Measurements from ENCODE around the gene RGS1. TPM values are rescaled to one million over a fixed set of nuclear protein-coding genes. Genes with fewer than 3 reads are reported as not detected.

RGS1 gene
- total RNA-seq, 8 experiments from 2014 or later = 0.05 to 5.3 (median 0.57) TPM; not detected in 2

- no peaks in the 10 kb centered on the region for H3K4me1 ChIP-seq (replicated peaks in 1 of 2)
- H3K27ac ChIP-seq = no peak overlapping the region
- ATAC-seq (replicated peaks in 6 of 8) = no peak
- in situ Hi-C loops (cut with MboI; ENCODE audit: low pct_unique_long_range_greater_than_20kb in 2 of 9, low sequenced_read_pairs in 9 of 9, unreplicated experiment in 9 of 9) = loop anchor here in 1 of 9 experiments (25.0 kb wide), 1 partner anchor 92 kb away; no protein-coding TSS in a partner anchor
- 82 to 97% (median 90%) methylated on average over 4 to 6 of the region's 6 CpGs; no CpG with 5 or more reads in 1 of the 10 experiments for WGBS, 10 experiments
- no peak overlapping the region for H3K4me3 ChIP-seq
Observed at GRCh38 chr1:192579010-192579738, 3.6 kb downstream of the RGS1 start.

GRCh38 chr1:192580351-192580962 lies 4.9 kb downstream of the RGS1 start:
- Histone ChIP-seq H3K4me3 (no peak overlapping the region), H3K4me1 (replicated peaks in 1 of 2) (no peaks in the 10 kb centered on the region), H3K27ac (no peak overlapping the region)
- in situ Hi-C loops (cut with MboI; ENCODE audit: low pct_unique_long_range_greater_than_20kb in 2 of 9, low sequenced_read_pairs in 9 of 9, unreplicated experiment in 9 of 9) = loop anchor here in 3 of 9 experiments (10.0 to 25.0 kb wide), 2 partner anchors 93 to 106 kb away; no protein-coding TSS in a partner anchor
- WGBS, 10 experiments = 21 to 100% (median 77%) methylated on average over 2 to 3 of the region's 3 CpGs; no CpG with 5 or more reads in 2 of the 10 experiments
- peak in 4 of 8 experiments; percentile 79 to 94 (median 90) for ATAC-seq (replicated peaks in 6 of 8)

GRCh38 chr1:192581131-192581927 lies 5.8 kb downstream of the RGS1 start:
- WGBS, 10 experiments = 62 to 100% (median 83%) methylated on average over 1 to 4 of the region's 4 CpGs
- Histone ChIP-seq H3K27ac (no peak overlapping the region), H3K4me1 (replicated peaks in 1 of 2) (no peaks in the 10 kb centered on the region), H3K4me3 (no peak overlapping the region)
- in situ Hi-C loops (cut with MboI; ENCODE audit: low pct_unique_long_range_greater_than_20kb in 2 of 9, low sequenced_read_pairs in 9 of 9, unreplicated experiment in 9 of 9) = loop anchor here in 3 of 9 experiments (10.0 to 25.0 kb wide), 2 partner anchors 94 to 107 kb away; no protein-coding TSS in a partner anchor
- ATAC-seq (replicated peaks in 6 of 8) = no peak

GRCh38 chr1:192584866-192585265 lies 9.3 kb downstream of the RGS1 start:
- Histone ChIP-seq H3K4me3 (no peak overlapping the region), H3K27ac (no peak overlapping the region), H3K4me1 (replicated peaks in 1 of 2) (no peaks in the 10 kb centered on the region)
- 60 to 100% (median 92%) methylated on average over 1 of the region's 1 CpG; no CpG with 5 or more reads in 1 of the 10 experiments for WGBS, 10 experiments
- no peak for ATAC-seq (replicated peaks in 6 of 8)
- in situ Hi-C loops (cut with MboI; ENCODE audit: low pct_unique_long_range_greater_than_20kb in 2 of 9, low sequenced_read_pairs in 9 of 9, unreplicated experiment in 9 of 9) = loop anchor here in 3 of 9 experiments (10.0 to 25.0 kb wide), 2 partner anchors 98 to 110 kb away; no protein-coding TSS in a partner anchor

- no peak overlapping the region for H3K27ac ChIP-seq
- H3K4me1 ChIP-seq (replicated peaks in 1 of 2) = no peaks in the 10 kb centered on the region
- 69 to 93% (median 89%) methylated on average over 2 to 5 of the region's 5 CpGs for WGBS, 10 experiments
- no peak for ATAC-seq (replicated peaks in 6 of 8)
- in situ Hi-C loops (cut with MboI; ENCODE audit: low pct_unique_long_range_greater_than_20kb in 2 of 9, low sequenced_read_pairs in 9 of 9, unreplicated experiment in 9 of 9) = loop anchor here in 3 of 9 experiments (10.0 to 25.0 kb wide), 2 partner anchors 100 to 113 kb away; no protein-coding TSS in a partner anchor
- no peak overlapping the region for H3K4me3 ChIP-seq
Observed at GRCh38 chr1:192587386-192588266, 12.1 kb downstream of the RGS1 start.

- in situ Hi-C loops (cut with MboI; ENCODE audit: low pct_unique_long_range_greater_than_20kb in 2 of 9, low sequenced_read_pairs in 9 of 9, unreplicated experiment in 9 of 9) = loop anchor here in 3 of 9 experiments (10.0 to 25.0 kb wide), 2 partner anchors 101 to 114 kb away; no protein-coding TSS in a partner anchor
- H3K4me1 ChIP-seq (replicated peaks in 1 of 2) = no peaks in the 10 kb centered on the region
- H3K27ac ChIP-seq = no peak overlapping the region
- no peak for ATAC-seq (replicated peaks in 6 of 8)
- 50 to 100% (median 80%) methylated on average over 1 of the region's 1 CpG; no CpG with 5 or more reads in 3 of the 10 experiments for WGBS, 10 experiments
- H3K4me3 ChIP-seq = no peak overlapping the region
Observed at GRCh38 chr1:192588546-192588945, 13.0 kb downstream of the RGS1 start.

- in situ Hi-C loops (cut with MboI; ENCODE audit: low pct_unique_long_range_greater_than_20kb in 2 of 9, low sequenced_read_pairs in 9 of 9, unreplicated experiment in 9 of 9) = loop anchor here in 3 of 9 experiments (10.0 to 25.0 kb wide), 2 partner anchors 103 to 115 kb away; no protein-coding TSS in a partner anchor
Observed at GRCh38 chr1:192589813-192590212, 14.2 kb downstream of the RGS1 start.

GRCh38 chr1:192592517-192592916 lies 16.9 kb downstream of the RGS1 start:
- H3K4me3 ChIP-seq = no peak overlapping the region
- 33 to 96% (median 80%) methylated on average over 1 to 4 of the region's 4 CpGs for WGBS, 10 experiments
- no peak for ATAC-seq (replicated peaks in 6 of 8)
- in situ Hi-C loops (cut with MboI; ENCODE audit: low pct_unique_long_range_greater_than_20kb in 2 of 9, low sequenced_read_pairs in 9 of 9, unreplicated experiment in 9 of 9) = loop anchor here in 1 of 9 experiments (25.0 kb wide), 1 partner anchor 105 kb away; no protein-coding TSS in a partner anchor
- no peaks in the 10 kb centered on the region for H3K4me1 ChIP-seq (replicated peaks in 1 of 2)
- no peak overlapping the region for H3K27ac ChIP-seq

More at GRCh38 chr1:192589813-192590212, 14.2 kb downstream of the RGS1 start:
- no peak for ATAC-seq (replicated peaks in 6 of 8)
- WGBS, 10 experiments = 26 to 100% (median 84%) methylated on average over 2 to 3 of the region's 3 CpGs
- Histone ChIP-seq H3K4me1 (replicated peaks in 1 of 2) (no peaks in the 10 kb centered on the region), H3K27ac (no peak overlapping the region), H3K4me3 (no peak overlapping the region)

GRCh38 chr1:192592981-192593708 lies 17.6 kb downstream of the RGS1 start:
- Histone ChIP-seq H3K27ac (no peak overlapping the region), H3K4me1 (replicated peaks in 1 of 2) (no peaks in the 10 kb centered on the region), H3K4me3 (no peak overlapping the region)
- 83 to 100% (median 100%) methylated on average over 1 to 2 of the region's 2 CpGs; no CpG with 5 or more reads in 1 of the 10 experiments for WGBS, 10 experiments
- no peak for ATAC-seq (replicated peaks in 6 of 8)
- in situ Hi-C loops (cut with MboI; ENCODE audit: low pct_unique_long_range_greater_than_20kb in 2 of 9, low sequenced_read_pairs in 9 of 9, unreplicated experiment in 9 of 9) = loop anchor here in 1 of 9 experiments (25.0 kb wide), 1 partner anchor 106 kb away; no protein-coding TSS in a partner anchor

- no peak for ATAC-seq (replicated peaks in 6 of 8)
Observed at GRCh38 chr1:192595299-192595698, 19.7 kb downstream of the RGS1 start.

GRCh38 chr1:192598589-192598988 lies 23.0 kb downstream of the RGS1 start:
- H3K4me1 ChIP-seq (replicated peaks in 1 of 2) = no peaks in the 10 kb centered on the region
- in situ Hi-C loops (cut with MboI; ENCODE audit: low pct_unique_long_range_greater_than_20kb in 2 of 9, low sequenced_read_pairs in 9 of 9, unreplicated experiment in 9 of 9) = loop anchor here in 1 of 9 experiments (25.0 kb wide), 1 partner anchor 111 kb away; no protein-coding TSS in a partner anchor
- no peak overlapping the region for H3K27ac ChIP-seq
- no peak overlapping the region for H3K4me3 ChIP-seq
- ATAC-seq (replicated peaks in 6 of 8) = no peak
- 60 to 100% (median 92%) methylated on average over 1 to 3 of the region's 3 CpGs; no CpG with 5 or more reads in 1 of the 10 experiments for WGBS, 10 experiments

More at GRCh38 chr1:192595299-192595698, 19.7 kb downstream of the RGS1 start:
- 83 to 100% (median 89%) methylated on average over 1 of the region's 3 CpGs; no CpG with 5 or more reads in 6 of the 10 experiments for WGBS, 10 experiments
- no peak overlapping the region for H3K27ac ChIP-seq
- no peak overlapping the region for H3K4me3 ChIP-seq
- H3K4me1 ChIP-seq (replicated peaks in 1 of 2) = no peaks in the 10 kb centered on the region
- in situ Hi-C loops (cut with MboI; ENCODE audit: low pct_unique_long_range_greater_than_20kb in 2 of 9, low sequenced_read_pairs in 9 of 9, unreplicated experiment in 9 of 9) = loop anchor here in 1 of 9 experiments (25.0 kb wide), 1 partner anchor 108 kb away; no protein-coding TSS in a partner anchor
